Bronchial epithelial cell (primary cell): ENCODE measurements around the gene CMC2. TPM values are rescaled to one million over a fixed set of nuclear protein-coding genes. Genes with fewer than 3 reads are reported as not detected.

Source experiments
- DNase-seq: peaks from one replicate; pipeline ENCODE4 v3.0.0-alpha.2; 2010; ENCODE audit warnings: low read depth
- FAIRE-seq: peaks from 2 replicates; lab custom pipeline; 2011; peaks lifted over from hg19 to GRCh38; lab: Jason Lieb, UNC
- H3K27me3 ChIP-seq: 2 replicates; pipeline ENCODE4 v1.5.1; 2011; ENCODE audit warnings: low read length; ENCODE audit not compliant: control insufficient read depth, insufficient read depth
- H3K36me3 ChIP-seq: 2 replicates; pipeline ENCODE4 v1.5.1; 2011; ENCODE audit warnings: low read length; ENCODE audit not compliant: control insufficient read depth, insufficient read depth
- H3K4me3 ChIP-seq: 2 replicates; pipeline ENCODE4 v1.5.1; 2011; ENCODE audit warnings: mild to moderate bottlenecking, low read depth, low read length, control low read depth
- total RNA-seq: library from RNA; depleted of rRNA; stranded (reverse); fragments of >200 nt; gene quantifications from 2 replicates; pipeline ENCODE4 v1.2.1, GENCODE V29; 2014
- TF ChIP-seq, protein P1 (sequence below): IDR thresholded peaks from 2 replicates; pipeline ENCODE4 v1.5.1; 2011; ENCODE audit warnings: mild to moderate bottlenecking, moderate library complexity, low read length, control low read depth, inconsistent platforms; ENCODE audit not compliant: insufficient read depth, severe bottlenecking

The CMC2 gene
- total RNA-seq, 1 donor from 2014 or later, result 25.0 TPM

DNA sequence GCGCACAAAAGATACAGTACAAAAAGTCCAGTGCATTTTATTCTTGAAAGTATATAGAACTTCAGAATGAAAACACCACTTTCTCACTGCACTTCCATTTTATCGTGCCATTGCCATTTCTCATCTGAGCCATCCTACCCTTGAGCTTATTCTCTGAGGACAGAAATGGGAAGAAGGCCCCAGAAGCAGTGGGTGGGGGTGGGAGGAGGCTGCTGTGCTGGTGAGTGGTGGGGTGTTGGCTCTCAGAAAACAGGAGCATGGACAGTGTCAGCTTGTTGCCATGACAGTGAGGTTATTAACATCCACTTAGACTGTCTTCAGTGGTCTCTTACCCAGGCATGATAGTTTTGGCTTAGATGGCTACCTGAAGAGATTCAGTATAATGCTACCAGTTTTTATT is 33.4 kb upstream of the CMC2 start:
- Histone ChIP-seq H3K4me3 (no peak overlapping the region), H3K27me3 (no peaks in the 10 kb centered on the region), H3K36me3 (peaks cover 15% of the 10 kb centered on the region)
- FAIRE-seq (no peak), DNase-seq (no peak)
- TF ChIP-seq, protein P1, sequence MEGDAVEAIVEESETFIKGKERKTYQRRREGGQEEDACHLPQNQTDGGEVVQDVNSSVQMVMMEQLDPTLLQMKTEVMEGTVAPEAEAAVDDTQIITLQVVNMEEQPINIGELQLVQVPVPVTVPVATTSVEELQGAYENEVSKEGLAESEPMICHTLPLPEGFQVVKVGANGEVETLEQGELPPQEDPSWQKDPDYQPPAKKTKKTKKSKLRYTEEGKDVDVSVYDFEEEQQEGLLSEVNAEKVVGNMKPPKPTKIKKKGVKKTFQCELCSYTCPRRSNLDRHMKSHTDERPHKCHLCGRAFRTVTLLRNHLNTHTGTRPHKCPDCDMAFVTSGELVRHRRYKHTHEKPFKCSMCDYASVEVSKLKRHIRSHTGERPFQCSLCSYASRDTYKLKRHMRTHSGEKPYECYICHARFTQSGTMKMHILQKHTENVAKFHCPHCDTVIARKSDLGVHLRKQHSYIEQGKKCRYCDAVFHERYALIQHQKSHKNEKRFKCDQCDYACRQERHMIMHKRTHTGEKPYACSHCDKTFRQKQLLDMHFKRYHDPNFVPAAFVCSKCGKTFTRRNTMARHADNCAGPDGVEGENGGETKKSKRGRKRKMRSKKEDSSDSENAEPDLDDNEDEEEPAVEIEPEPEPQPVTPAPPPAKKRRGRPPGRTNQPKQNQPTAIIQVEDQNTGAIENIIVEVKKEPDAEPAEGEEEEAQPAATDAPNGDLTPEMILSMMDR, result no peak

DNA sequence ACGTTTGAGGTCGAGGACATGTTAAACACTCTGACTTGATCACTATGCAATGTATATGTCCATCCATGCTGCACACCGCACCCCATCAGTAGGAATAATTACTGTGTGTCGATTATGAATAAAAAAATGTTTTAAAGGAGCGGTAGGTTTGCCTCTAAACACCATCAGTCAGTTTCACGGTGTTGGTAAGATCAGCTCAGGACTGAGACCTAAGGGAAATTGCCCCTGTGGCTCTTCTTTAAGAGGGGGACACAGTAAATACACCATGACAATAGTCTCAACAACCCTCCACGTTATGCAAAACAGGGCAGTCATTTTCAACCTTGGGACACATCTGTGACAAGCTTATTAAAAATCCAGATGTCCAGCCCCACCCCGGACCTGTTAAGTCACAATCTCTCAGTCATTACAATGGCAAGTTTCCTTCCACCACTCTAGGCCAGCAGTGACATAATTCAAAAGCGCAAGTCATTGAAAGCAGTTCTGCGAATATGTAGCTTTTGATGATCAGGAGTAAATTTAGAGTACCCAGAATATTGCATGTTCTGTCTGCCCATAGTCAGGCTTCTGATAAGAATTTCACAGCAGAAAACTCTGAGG is 30.2 kb upstream of the CMC2 start:
- TF ChIP-seq, protein P1, result no peak
- no peaks in the 10 kb centered on the region for H3K27me3 ChIP-seq
- peaks cover 10% of the 10 kb centered on the region for H3K36me3 ChIP-seq
- peak; percentile 34 for DNase-seq
- no peak for FAIRE-seq
- H3K4me3 ChIP-seq, result peak overlapping the region; percentile 70

DNA sequence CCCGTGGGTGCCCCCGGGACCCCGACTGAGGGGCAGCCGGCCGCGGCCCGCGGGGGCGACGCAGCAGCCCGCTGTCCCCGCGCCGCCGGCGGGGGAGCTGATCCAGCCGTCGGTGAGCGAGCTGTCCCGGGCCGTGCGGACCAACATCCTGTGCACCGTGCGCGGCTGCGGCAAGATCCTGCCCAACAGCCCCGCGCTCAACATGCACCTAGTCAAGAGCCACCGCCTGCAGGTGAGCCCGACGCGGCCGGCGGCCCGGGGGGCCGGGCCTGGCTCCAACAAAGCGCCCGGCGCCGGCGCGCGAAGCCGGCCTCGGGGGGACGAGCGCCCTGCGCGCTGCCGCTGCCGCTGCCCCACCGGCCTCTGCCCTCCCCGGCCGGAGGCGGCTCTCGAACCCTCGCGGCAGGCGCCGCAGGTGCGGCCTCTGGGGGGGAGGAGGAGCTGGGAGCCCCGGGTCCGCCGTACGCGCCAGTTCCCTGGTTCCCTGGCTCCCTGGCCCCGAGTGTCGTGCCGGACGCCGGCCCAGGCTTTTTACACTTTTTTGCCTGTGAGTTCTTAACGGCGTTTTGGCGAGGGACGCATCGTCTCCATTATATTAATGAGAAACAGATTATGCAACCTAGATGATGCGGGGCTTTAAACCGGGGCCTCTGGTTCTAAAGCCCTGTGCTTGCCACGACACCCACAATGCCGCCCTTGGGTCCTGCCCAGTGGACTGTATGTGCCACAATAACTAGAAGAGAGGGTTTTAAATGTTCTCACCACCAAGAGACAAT is 29.5 kb upstream of the CMC2 start:
- peaks cover 8% of the 10 kb centered on the region for H3K36me3 ChIP-seq
- FAIRE-seq, result no peak
- H3K4me3 ChIP-seq, result peak overlapping the region; percentile 70
- H3K27me3 ChIP-seq, result no peaks in the 10 kb centered on the region
- TF ChIP-seq, protein P1, result no peak
- DNase-seq, result peak; percentile 10

DNA sequence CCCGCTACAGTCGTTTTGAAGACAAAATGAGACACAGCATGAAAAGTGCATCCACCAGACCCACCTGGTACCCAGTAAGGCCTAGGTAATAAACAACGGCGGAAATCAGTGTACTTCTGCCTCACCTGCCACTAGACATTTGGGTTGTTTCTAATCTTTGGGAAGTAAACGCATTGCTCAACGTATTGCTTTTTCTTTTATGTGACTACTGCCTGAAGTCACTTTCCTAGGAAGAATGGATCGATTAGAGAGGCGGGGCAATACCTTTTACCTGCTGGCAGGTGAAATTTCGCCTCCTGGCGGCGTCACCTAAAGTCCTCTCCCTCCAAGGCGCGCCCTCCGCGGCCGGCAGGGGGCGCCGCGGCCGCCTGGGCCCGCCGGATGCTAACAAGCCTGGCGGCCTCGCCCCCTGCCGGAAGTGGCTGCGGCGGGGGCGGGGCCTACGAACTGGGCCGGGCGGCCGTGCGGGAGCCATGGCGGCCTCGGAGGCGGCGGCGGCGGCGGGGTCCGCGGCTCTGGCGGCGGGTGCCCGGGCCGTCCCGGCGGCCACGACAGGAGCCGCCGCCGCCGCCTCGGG is 28.8 kb upstream of the CMC2 start, which contains the start of gene ATMIN:
Gene ATMIN (plus strand): TSS at position 445 of the 577 bp plus-strand sequence. CDS start 29 bp downstream, at position 474.
- DNase-seq (peak; percentile 75), FAIRE-seq (no peak)
- peaks cover 6% of the 10 kb centered on the region for H3K36me3 ChIP-seq
- TF ChIP-seq, protein P1, result peak; percentile 91
- no peaks in the 10 kb centered on the region for H3K27me3 ChIP-seq
- H3K4me3 ChIP-seq, result peak within 1 kb of the TSS; percentile 70

DNA sequence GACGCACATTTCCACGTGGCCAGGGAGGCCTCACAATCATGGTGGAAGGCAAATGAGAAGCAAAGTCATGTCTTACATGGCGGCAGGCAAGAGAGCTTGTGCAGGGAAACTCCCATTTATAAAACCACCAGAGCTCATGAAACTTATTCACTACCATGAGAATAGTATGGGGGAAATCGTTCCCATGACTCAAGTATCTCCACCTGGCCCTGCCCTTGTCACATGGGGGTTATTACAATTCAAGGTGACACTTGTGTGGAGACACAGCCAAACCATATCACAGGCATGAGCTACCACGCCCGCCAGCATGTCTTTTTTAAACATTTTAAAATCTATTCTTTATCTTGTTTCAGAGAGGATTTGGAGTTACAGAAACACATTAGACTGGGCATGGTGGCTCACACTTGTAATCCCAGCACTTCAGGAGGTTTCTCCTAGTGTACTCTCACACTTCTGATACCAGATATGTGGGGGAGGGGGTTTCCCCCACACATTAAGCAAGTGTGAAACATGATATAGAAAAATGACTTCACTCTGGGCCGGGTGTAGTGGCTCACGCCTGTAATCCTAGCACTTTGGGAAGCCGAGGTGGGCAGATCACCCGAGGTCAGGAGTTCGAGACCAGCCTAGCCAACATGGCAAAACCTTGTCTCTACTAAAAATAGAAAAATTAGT is 23.4 kb upstream of the CMC2 start:
- DNase-seq (no peak), FAIRE-seq (no peak)
- TF ChIP-seq, protein P1, result no peak
- H3K36me3 ChIP-seq, result no peaks in the 10 kb centered on the region
- H3K27me3 ChIP-seq, result no peaks in the 10 kb centered on the region
- H3K4me3 ChIP-seq, result no peak overlapping the region
